ENCODE measurements around the gene ZC3H8.
"Not testable (repeated sequence)": the region's sequence is repeated elsewhere in the genome, so short reads cannot be mapped to it uniquely, and the experiment has no call there.

The ZC3H8 gene

DNA sequence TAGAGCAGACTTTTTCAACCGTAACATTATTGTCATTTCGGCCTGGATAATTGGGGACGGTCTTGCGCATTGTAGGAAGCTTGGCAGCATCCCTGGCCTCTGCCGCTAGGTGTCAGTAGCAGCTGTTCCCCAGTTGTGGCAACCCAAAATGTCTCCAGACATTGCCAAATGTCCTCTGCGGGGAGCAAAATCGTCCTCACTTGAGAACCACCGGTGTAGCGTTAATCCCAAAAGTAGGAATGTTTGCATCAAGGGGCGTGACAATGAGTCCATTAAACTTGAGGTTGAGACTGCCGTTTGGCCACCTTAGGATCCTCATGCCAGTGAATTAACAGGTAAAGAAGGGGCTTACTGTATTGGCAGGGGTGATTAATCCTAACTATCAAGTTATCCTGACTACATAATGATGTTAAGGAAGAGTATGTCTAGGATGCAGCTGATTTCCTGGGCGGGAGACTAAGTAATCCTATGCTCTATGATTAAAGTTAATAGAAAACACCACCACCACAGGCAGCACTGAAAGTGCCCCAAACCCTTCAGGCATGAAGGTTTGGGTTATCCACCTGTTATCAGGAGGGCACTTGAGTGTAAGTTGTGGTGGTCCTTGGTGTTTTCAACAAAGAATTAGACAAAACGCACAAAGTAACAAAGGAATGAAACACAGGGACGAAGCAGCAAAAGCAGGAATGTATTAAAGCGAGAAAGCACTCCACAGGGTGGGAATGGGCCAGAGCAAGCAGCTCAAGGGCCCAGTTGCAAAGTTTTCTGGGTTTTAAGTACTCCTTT, 4.9 kb upstream of the ZC3H8 start:
- peak; percentile 83 for DNase-seq

DNA sequence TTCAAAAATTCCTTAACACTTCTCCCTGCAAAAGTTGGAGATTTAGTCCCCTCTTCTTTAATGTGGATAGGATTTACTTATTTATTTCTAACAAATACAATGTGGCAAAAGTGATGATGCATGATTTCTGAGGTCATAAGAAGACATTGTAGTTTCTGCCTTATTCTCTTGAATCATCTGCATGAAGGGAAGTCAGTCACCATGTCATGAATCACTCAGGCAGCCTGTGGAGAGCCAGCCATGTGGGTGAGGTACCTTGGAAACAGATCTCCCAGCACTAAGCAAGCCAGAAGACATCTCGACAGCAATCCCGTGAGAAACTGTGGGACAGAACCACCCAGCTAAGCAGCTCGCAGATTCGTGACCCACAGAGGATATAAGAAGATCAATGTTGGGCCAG, 2.7 kb upstream of the ZC3H8 start:
- no peak for DNase-seq

DNA sequence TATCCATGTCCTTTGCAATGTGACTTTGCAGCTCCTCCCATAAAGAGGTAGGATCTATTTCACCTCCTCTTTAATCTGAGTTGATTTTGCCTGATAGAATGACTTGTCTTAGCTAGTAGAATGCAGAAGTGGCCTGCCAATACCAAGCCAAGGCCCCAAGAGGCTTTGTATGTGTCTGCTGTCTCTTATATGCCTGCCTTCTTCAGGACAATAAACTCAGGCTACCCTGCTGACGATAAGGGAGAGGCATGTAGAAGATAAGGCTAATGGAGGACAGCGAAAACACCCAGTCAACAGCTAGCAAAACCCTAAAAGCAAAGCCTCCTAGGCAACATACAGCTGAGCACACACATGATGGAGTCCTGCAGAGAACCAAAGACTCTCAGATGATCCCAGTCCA, 1.8 kb upstream of the ZC3H8 start:
- peak; percentile 51 for DNase-seq

DNA sequence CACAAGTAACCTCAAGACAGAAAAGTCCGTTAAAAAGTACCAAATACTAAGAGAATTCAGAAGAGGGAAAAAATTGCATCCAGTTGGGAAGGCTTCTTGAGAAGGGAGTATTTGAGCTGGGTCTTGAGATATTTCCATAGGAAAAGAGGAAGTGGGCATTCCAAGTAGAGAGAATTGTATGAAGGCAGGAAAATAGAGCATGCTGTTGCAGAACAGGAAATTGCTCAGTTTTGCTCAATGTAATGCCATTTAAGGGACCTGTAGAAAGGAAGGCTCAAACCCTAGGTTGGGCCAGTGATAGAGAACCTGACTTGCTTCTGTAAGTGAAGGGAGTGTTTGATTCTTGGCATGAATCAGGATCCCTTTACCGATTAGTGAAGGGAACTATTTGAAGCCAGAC, 1.0 kb upstream of the ZC3H8 start:
- DNase-seq: no peak

DNA sequence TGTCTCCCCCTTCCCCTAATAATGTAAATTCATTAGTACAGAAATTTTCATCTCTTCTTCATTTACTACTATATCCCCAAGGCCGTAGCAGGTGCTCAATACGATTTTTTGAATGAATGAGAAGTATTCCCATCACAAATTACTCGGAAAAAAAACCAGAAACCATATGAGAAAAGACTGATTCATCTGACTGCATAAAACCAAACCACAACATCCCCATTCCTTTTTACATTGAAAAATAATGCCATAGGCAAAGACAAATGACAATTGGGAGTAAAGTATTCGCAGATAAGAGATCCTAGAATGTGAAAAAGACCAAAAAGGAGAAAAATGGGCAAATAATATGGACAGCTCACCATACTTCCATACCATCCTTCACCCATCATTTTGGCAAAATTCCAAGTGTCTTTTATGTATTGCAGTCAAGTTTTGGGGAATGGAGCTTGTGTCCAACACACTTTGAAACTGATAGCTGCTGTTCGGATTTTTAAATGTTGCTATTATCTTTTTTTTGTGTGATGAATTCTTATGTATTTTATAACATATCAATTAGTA, 1.5 kb downstream of the ZC3H8 start:
- no peak for DNase-seq

DNA sequence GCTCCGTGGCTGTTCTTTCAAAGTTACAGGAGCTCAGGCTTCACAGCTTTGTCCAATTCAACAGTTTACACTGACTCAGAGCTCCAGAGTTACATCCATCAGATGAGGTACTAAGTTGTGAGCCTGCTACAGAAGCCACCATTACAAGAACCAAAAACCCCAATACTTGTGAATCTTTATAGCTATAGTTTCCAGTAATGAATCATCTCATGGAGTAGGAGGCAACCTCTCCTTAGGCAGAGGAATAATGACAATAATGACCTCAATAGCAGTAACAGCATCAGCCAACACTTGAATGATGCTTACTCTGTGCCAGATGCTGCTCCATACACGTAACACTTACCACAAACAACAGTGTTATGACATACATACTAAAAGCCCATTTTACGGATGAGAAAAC, 3.6 kb downstream of the ZC3H8 start:
- DNase-seq: no peak

DNA sequence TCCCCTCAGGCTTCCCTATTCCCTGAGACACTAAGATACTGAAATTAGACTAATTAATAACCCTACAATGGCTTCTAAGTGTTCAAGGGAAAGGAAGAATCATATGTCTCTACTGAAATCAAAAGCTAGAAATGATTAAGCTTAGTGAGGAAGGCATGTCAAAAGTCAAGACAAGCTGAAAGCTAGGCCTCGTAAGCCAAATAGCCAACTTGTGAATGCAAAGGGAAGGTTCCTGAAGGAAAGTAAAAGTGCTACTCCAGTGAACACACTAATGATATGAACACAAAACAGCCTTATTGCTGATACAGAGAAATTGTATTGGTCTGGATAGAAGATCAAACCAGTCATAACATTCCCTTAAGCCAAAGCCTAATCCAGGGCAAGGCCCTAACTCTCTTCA, 10.0 kb downstream of the ZC3H8 start:
- no peak for DNase-seq

DNA sequence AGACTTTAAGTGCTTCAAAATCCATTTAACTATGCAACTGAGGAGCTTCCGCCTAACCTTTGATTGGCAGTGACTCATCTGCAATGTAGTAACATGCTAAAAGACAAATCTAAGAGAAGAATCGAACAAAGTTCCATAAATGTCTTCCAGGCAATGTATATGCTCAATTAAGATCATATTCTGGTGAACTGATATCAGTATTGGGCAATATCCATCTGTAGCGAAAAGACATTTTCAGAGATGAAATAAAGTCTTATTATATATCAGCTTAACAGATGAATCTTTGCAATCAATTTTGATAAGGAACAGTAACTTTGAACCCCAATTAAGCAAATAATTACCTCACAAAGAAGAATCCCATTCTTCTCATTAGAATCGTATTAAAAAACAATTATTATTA, 11.6 kb downstream of the ZC3H8 start:
- DNase-seq: no peak

DNA sequence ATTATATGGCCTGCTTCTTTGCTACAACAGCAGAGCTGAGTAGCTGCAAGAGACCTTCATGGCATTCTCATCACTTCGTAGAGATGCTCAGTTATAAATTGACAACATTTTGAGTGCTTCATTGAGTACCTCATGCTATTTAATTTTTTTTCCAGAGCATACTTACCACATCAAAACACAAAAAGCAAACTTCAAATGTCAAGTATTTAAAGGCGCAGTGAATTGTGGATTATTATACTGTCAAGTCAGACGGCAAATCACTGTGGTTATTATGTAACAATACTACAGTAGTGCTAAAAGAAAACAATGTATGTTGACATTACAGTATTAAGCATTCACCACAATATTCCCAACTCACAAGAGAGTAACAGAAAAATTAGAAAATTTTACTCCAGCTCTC, 12.5 kb downstream of the ZC3H8 start:
- DNase-seq: no peak

DNA sequence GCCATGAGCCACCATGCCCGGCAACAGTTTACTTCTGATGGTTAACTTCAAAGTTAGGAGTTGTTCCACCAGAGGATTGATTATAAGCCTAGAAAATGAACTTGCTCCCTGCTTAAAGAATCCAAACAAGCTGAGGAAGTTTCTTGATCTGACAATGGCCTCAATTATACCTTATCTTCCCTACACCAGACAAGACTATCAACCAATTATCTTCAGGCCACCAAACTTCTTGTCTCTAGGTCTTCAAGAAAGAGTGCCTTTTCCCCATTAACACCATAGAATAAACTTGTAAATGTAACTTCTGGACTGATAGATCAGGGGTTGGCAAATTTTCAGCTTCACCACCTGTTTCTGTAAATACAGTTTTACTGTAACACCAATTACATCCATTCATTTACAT, 15.0 kb downstream of the ZC3H8 start:
- no peak for DNase-seq

DNA sequence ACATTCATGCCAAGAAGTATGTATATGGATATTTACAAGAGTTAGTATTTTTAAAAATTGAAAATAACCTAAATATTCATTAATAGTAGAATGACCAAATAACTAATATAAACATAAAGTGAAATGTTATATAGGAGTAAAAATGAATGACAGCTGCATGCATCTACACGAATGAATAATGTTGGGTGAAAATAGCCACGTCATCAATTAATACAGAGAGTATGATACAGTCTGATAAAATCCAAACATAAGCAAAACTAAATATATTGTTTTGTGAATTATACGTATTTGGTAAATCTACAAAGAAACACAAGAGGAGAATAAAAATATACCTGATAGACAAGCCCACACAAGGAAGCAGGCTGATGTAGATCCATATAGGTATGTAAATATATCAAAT, 24.5 kb downstream of the ZC3H8 start:
- DNase-seq: no peak

DNA sequence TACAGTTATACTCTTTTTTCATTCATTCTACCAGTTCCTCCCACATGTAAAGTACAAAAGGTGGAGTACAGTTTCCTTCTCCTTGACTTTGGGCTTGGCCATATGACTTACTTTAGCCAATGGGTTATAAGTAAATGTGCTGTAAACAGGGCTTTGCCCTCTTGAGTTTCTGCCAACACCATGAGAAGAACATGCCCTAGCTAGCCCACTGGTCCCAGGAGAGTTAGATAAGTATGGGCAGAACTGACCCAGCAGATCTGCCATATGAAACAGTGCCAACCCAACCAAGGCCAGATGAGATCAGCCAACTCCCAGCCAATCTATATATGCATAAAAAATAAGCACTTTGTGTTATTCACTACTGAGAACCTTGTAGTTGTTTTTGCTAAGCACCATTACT, 25.5 kb downstream of the ZC3H8 start:
- DNase-seq: no peak

DNA sequence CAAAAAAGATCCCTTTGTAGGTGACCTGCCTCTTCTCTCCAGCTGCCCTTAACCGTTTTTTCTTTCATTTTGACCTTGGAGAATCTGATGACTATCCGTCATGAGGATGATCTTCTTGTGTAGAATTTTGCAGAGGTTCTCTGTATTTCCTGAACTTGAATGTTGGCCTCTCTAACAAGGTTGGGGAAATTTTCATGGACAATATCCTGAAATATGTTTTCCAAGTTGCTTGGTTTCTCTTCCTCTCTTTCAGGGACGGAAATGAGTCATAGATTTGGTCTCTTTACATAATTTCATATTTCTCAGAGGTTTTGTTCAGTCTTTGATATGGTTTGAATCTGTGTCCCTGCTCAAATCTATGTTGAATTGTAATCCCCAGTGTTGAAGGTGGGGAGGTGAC, 34.0 kb downstream of the ZC3H8 start:
- no peak for DNase-seq

DNA sequence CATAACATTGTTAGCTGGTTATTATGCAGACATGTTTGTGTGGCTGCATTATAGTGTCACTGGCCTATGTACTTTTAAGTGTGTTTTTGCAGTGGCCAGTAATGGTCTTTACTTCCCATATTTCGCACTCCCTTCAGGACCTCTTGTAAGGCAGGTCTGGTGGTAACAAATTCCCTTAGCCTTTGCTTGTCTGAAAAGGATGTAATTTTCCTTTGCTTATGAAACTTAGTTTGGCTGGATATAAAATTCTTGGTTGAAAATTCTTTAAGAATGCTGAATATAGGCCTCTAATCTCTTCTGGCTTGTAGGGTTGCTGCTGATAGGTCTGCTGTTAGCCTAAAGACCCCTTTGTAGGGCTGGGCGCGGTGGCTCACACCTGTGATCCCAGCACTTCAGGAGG, 34.7 kb downstream of the ZC3H8 start:
- no peak for DNase-seq

DNA sequence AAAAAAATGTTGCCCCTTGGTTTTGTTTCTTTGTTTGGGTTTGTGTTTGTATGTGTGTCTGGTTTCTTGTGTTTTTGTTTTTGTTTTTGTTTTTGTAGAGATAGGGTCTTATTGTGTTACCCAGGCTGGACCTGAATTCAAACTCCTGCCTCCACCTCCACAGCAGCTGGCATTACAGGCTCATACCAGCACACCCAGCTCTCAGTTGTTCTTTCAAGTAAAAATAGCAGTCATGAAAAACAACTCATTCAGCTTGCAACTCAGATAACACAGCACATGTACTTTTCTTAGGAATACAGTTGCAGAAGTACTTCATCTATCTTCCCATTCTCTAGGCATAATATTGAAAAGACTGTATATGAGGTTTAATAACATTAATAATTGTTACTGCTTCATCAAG, 37.0 kb downstream of the ZC3H8 start:
- no peak for DNase-seq

DNA sequence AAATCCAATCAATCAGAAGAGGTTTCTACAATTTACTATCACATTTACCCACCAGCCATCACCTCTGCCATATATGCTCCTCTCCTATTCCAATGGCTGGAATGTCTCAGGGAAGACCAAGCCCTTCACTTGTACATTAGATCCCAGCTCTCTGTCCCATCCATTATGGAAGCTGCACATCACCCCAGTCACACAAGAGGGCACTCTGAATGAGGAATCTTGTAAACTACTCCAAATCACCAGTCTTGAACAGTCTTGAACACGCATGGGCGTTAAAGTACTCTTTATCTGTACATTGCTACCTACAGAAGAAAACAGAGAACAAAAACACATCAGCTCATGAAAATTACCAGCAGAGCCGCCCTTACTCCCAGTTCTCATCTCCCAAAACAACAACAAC, 38.7 kb downstream of the ZC3H8 start:
- no peak for DNase-seq

DNA sequence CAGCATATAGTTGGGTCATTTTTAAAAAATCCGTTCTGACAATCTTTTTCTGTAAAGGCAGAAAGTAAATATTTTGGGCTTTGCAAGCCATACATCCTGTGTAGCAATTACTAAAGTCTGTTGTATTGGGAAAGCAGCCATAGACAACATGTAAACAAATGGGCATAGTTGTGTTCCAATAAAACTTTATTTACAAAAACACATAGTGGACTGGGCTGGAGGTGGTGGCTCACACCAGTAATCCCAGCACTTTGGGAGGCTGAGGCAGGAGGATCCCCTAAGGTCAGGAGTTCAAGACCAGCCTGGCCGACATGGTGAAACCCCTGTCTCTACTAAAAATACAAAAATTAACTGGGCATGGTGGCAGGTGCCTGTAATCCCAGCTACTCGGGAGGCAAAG, 46.9 kb downstream of the ZC3H8 start:
- not testable (repeated sequence) for DNase-seq

DNA sequence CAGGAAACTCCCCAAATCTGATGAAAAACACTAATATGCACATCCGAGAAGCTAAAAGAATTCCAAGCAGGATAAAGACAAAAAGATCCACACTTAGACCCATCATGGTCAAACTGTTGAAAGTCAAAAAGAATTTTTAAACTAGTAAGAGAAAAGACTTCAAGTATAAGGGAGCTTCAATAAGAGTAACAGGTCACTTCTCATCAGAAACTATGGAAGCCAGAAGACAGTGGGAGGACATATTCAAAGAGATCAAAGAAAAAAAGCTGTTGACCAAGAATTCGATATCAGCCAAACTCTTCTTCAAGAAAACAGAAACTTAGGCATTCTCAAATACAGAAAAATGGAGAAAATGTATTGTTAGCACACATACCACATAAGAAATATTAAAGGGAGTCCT, 50.4 kb downstream of the ZC3H8 start:
- DNase-seq: no peak

DNA sequence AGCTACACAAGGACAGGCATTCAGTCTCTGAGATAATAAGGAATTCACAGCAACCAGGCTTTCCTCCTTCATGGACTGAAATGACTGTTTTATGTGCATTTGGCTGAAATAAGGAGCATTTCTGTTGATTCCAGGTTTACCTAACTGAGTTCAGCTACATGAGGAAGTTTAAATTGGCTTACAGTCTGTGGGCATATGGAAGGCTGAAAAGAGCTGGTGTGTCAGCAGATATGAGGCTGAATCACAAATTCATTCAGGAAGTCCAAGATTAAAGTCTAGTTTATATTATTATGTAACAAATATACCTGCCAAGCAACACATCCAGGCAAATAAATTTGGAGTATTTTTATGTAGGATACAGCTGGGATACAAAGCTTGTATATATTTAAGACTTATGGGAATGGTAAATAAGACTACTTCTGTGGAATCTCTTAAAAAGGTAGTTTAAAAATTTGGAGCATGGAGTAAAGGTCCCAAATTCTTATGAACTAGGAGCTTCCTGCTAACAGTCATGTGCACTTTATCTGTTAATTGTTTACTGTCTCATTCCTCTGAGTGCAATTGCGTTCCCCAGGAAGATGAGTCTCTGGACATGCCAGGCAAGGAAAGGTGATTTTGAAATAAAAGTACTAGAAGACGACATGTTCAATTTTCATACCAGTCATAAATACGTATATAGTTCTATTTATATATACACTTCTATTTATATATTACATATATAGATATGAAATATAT, 53.0 kb downstream of the ZC3H8 start:
- DNase-seq: no peak

DNA sequence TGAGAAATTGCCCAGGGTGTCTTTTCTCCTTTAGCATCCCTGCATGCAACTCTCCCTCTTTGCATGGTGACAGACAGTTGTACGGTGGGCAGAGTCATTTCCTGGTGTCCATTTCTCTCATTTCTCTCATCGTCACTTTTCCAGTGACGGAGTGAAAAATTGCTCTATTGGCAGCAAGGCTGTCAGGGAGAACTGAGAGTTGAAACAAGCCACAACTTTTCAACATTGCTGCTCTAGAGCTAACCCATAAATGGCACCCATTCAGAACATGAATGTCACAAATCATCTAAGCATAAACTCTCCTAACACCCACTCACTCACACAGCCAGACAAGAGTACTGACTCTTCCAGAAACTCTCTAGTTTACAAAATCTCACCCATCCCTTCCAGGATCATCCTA, 55.7 kb downstream of the ZC3H8 start:
- no peak for DNase-seq

DNA sequence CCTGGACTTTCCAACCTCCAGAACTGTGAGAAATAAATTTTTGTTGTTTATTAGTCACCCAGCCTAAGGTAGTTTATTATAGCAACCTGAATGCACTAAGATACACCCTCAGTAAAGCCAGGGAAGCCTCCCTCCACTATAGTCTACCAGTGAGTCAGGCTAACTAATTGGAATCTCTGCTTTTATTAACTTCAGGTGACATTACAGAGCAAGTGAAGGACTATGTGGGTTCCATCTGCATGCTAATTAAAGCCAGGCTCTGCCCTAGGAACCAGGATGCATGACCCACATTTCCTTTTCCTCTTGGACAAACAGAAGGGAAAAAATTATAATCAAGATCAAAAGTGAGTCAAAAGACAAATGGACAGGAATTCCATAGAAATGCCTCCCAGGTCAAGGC, 56.1 kb downstream of the ZC3H8 start:
- no peak for DNase-seq

DNA sequence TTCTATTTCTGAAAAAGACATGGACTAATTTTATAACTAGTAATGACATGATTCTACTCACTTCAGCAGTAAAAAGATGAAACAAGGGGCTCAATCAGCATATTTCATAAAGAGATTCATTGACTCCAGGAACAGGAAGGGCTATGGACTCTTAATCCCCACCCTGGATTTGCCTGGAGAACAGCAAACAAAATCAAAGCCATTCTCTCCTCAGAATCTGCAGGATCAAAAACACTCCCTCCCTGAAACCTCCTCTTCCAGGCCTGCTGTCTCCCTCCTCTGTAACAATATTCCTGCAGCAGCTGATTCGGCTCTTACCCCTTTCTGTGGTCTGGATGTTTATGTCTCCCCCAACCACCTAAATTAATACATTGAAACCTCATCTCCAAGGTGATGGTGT, 57.0 kb downstream of the ZC3H8 start:
- DNase-seq: no peak

DNA sequence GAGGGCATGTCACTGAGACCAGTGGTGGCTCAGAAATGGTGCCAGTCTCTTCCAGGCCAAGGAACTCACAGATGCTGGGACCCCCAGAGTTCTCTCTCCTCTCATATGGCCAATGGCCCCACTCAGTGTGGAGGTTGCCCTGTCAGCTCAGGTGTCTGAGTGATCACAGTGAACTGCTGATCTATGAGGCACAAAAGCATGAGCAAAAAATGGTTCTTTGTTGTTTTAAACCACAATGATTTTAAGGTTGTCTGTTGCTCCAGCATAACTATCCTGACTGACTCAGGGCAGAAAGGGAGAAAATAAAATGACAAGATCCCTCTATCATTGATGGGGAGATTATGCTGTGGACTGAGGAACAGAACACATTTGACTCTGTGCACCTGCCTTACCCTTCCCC, 58.9 kb downstream of the ZC3H8 start:
- DNase-seq: no peak

DNA sequence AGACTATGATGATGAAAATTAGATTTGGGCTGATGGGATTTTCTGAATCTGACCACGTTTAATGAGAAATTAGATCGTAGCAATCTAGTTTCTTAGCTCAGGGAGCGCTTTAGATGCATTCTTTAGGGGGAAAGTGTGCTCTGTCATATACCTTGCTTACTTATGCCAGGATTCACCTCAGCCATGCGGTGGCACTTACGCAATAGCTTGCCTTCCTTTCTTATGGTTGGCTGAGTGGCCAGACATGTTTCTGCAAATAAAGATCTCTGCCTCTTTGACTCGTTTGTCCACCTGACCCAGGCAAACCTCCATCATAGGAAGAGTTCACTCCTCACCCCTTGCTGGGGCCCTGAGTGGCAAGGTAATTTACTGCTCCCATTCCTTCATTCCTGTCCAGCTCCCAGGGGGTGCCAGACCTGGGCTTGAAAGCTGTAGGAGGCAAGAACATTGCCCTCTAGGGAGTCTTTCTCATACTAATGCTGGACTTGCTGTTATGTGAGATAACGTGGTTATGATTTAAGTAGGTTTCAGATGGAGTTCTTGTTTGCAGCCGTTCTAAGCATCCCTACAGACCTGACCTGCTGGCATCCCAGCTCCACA, 59.6 kb downstream of the ZC3H8 start:
- DNase-seq: no peak
